ENCODE measurements around the gene GPR152.

The GPR152 gene

GRCh38 chr11:67452141-67452952 is at the start of gene GPR152:
Gene GPR152, minus strand, starts transcription at chr11:67452729. Its CDS starts 5 bp downstream, at chr11:67452724.
- H3K4me1 ChIP-seq (ENCODE audit: insufficient read depth, low read length) = no peaks in the 10 kb centered on the region
- H3K9ac ChIP-seq (ENCODE audit: low read depth, low read length) = no peak within 1 kb of the TSS
- no peaks in the 10 kb centered on the region for H3K9me3 ChIP-seq (ENCODE audit: control insufficient read depth, insufficient read depth, low read length)
- H3K36me3 ChIP-seq (ENCODE audit: insufficient read depth, low read length) = no peaks in the 10 kb centered on the region

- Histone ChIP-seq H3K4me1 (ENCODE audit: insufficient read depth, low read length) (peaks cover 7% of the 10 kb centered on the region; the same call in 1 of the 2 replicates), H3K9me3 (ENCODE audit: control insufficient read depth, insufficient read depth, low read length) (no peaks in the 10 kb centered on the region), H3K9ac (ENCODE audit: low read depth, low read length) (no peak overlapping the region), H3K36me3 (ENCODE audit: insufficient read depth, low read length) (no peaks in the 10 kb centered on the region)
Measured at GRCh38 chr11:67501854-67502253, 49.3 kb upstream of the GPR152 start.

- Histone ChIP-seq H3K36me3 (ENCODE audit: insufficient read depth, low read length) (no peaks in the 10 kb centered on the region), H3K9ac (ENCODE audit: low read depth, low read length) (no peak overlapping the region), H3K9me3 (ENCODE audit: control insufficient read depth, insufficient read depth, low read length) (no peaks in the 10 kb centered on the region), H3K4me1 (ENCODE audit: insufficient read depth, low read length) (peaks cover 7% of the 10 kb centered on the region; the same call in 1 of the 2 replicates)
Measured at GRCh38 chr11:67500831-67501715, 48.5 kb upstream of the GPR152 start.

GRCh38 chr11:67500484-67500821 is 47.9 kb upstream of the GPR152 start:
- no peak overlapping the region for H3K9ac ChIP-seq (ENCODE audit: low read depth, low read length)
- H3K9me3 ChIP-seq (ENCODE audit: control insufficient read depth, insufficient read depth, low read length) = no peaks in the 10 kb centered on the region
- H3K4me1 ChIP-seq (ENCODE audit: insufficient read depth, low read length) = peaks cover 1% of the 10 kb centered on the region; the same call in 1 of the 2 replicates
- H3K36me3 ChIP-seq (ENCODE audit: insufficient read depth, low read length) = no peaks in the 10 kb centered on the region; the same call in none of the 2 replicates

- H3K36me3 ChIP-seq (ENCODE audit: insufficient read depth, low read length) = no peaks in the 10 kb centered on the region; the same call in none of the 2 replicates
- no peaks in the 10 kb centered on the region for H3K4me1 ChIP-seq (ENCODE audit: insufficient read depth, low read length)
- no peak overlapping the region for H3K9ac ChIP-seq (ENCODE audit: low read depth, low read length)
- no peaks in the 10 kb centered on the region for H3K9me3 ChIP-seq (ENCODE audit: control insufficient read depth, insufficient read depth, low read length)
Measured at GRCh38 chr11:67499808-67500483, 47.4 kb upstream of the GPR152 start.

GRCh38 chr11:67498544-67498972 is 46.0 kb upstream of the GPR152 start:
- Histone ChIP-seq H3K4me1 (ENCODE audit: insufficient read depth, low read length) (no peaks in the 10 kb centered on the region), H3K36me3 (ENCODE audit: insufficient read depth, low read length) (no peaks in the 10 kb centered on the region; the same call in none of the 2 replicates), H3K9me3 (ENCODE audit: control insufficient read depth, insufficient read depth, low read length) (no peaks in the 10 kb centered on the region), H3K9ac (ENCODE audit: low read depth, low read length) (no peak overlapping the region)

GRCh38 chr11:67497656-67498291 is 45.2 kb upstream of the GPR152 start:
- Histone ChIP-seq H3K36me3 (ENCODE audit: insufficient read depth, low read length) (no peaks in the 10 kb centered on the region; the same call in none of the 2 replicates), H3K9ac (ENCODE audit: low read depth, low read length) (no peak overlapping the region), H3K4me1 (ENCODE audit: insufficient read depth, low read length) (no peaks in the 10 kb centered on the region), H3K9me3 (ENCODE audit: control insufficient read depth, insufficient read depth, low read length) (no peaks in the 10 kb centered on the region)

- Histone ChIP-seq H3K4me1 (ENCODE audit: insufficient read depth, low read length) (no peaks in the 10 kb centered on the region), H3K36me3 (ENCODE audit: insufficient read depth, low read length) (no peaks in the 10 kb centered on the region; the same call in none of the 2 replicates), H3K9ac (ENCODE audit: low read depth, low read length) (no peak overlapping the region), H3K9me3 (ENCODE audit: control insufficient read depth, insufficient read depth, low read length) (no peaks in the 10 kb centered on the region)
Measured at GRCh38 chr11:67496113-67496512, 43.6 kb upstream of the GPR152 start.

- Histone ChIP-seq H3K9me3 (ENCODE audit: control insufficient read depth, insufficient read depth, low read length) (no peaks in the 10 kb centered on the region), H3K36me3 (ENCODE audit: insufficient read depth, low read length) (no peaks in the 10 kb centered on the region; the same call in none of the 2 replicates), H3K9ac (ENCODE audit: low read depth, low read length) (no peak overlapping the region), H3K4me1 (ENCODE audit: insufficient read depth, low read length) (no peaks in the 10 kb centered on the region)
Measured at GRCh38 chr11:67495234-67496005, 42.9 kb upstream of the GPR152 start.

- Histone ChIP-seq H3K9ac (ENCODE audit: low read depth, low read length) (no peak overlapping the region), H3K36me3 (ENCODE audit: insufficient read depth, low read length) (no peaks in the 10 kb centered on the region; the same call in none of the 2 replicates), H3K4me1 (ENCODE audit: insufficient read depth, low read length) (no peaks in the 10 kb centered on the region)
Measured at GRCh38 chr11:67494371-67495233, 42.1 kb upstream of the GPR152 start.

GRCh38 chr11:67493548-67494370 is 41.2 kb upstream of the GPR152 start:
- H3K9me3 ChIP-seq (ENCODE audit: control insufficient read depth, insufficient read depth, low read length) = no peaks in the 10 kb centered on the region
- H3K4me1 ChIP-seq (ENCODE audit: insufficient read depth, low read length) = no peaks in the 10 kb centered on the region
- H3K36me3 ChIP-seq (ENCODE audit: insufficient read depth, low read length) = no peaks in the 10 kb centered on the region; the same call in none of the 2 replicates
- H3K9ac ChIP-seq (ENCODE audit: low read depth, low read length) = no peak overlapping the region

More at GRCh38 chr11:67494371-67495233, 42.1 kb upstream of the GPR152 start:
- no peaks in the 10 kb centered on the region for H3K9me3 ChIP-seq (ENCODE audit: control insufficient read depth, insufficient read depth, low read length)

Data from ES-I3 (cell line).